SU-DHL-6 (cell line): ENCODE data around the gene NINL.

ENCODE experiments used
- H2AFZ ChIP-seq: fragments of 200-600 bp; sonication (generic); 2 replicates; pipeline ENCODE4 v1.6.1; 2014; ENCODE audit warnings: low read depth, mild to moderate bottlenecking, moderate library complexity, mixed read lengths, antibody characterized with exemption, low read length; ENCODE audit not compliant: severe bottlenecking
- H3F3A ChIP-seq: fragments of 200-600 bp; shearing (Covaris generic); 2 replicates; pipeline ENCODE4 v1.6.0; 2016; ENCODE audit warnings: antibody characterized with exemption, mild to moderate bottlenecking; ENCODE audit not compliant: insufficient read depth
- H3K27ac ChIP-seq: fragments of 200-600 bp; sonication (generic); 2 replicates; pipeline ENCODE4 v1.5.1; 2016; ENCODE audit warnings: low read depth, mild to moderate bottlenecking, low read length, moderate library complexity, mixed read lengths
- H3K27me3 ChIP-seq: fragments of 200-600 bp; sonication (generic), shearing (Covaris generic); 2 replicates; pipeline ENCODE4 v1.6.0; 2014; ENCODE audit warnings: mild to moderate bottlenecking, low read length
- H3K36me3 ChIP-seq: fragments of 200-600 bp; sonication (generic); 2 replicates; pipeline ENCODE4 v1.6.1; 2014; ENCODE audit warnings: mild to moderate bottlenecking, low read length, mixed read lengths
- H3K4me2 ChIP-seq: fragments of 300-600, 200-600 bp; shearing (Covaris generic), sonication (generic); 2 replicates; pipeline ENCODE4 v1.6.0; 2014; ENCODE audit warnings: low read length, low read depth, mild to moderate bottlenecking; ENCODE audit not compliant: poor library complexity, severe bottlenecking
- H3K4me3 ChIP-seq: fragments of 200-600 bp; sonication (generic); 2 replicates; pipeline ENCODE4 v1.5.1; 2014; ENCODE audit warnings: antibody characterized with exemption, low read length, mild to moderate bottlenecking, mixed read lengths; ENCODE audit not compliant: insufficient read depth, poor library complexity, severe bottlenecking
- H3K79me2 ChIP-seq: fragments of 200-600 bp; sonication (generic); 2 replicates; pipeline ENCODE4 v1.6.1; 2014; ENCODE audit warnings: mild to moderate bottlenecking, low read length, moderate library complexity; ENCODE audit not compliant: insufficient read depth
- H3K9ac ChIP-seq: fragments of 200-600 bp; sonication (generic); 2 replicates; pipeline ENCODE4 v1.7.0; 2014; ENCODE audit warnings: mild to moderate bottlenecking, low read length
- H3K9me2 ChIP-seq: fragments of 200-600 bp; sonication (generic); replicated peaks from 2 replicates; pipeline ENCODE4 v1.6.1; 2014; ENCODE audit warnings: low read length; ENCODE audit not compliant: insufficient read depth
- H3K9me3 ChIP-seq: fragments of 200-600 bp; sonication (generic); 2 replicates; pipeline ENCODE4 v1.6.1; 2014; ENCODE audit warnings: low read length, mixed read lengths; ENCODE audit not compliant: insufficient read depth
- H4K20me1 ChIP-seq: fragments of 200-600 bp; sonication (generic); 2 replicates; pipeline ENCODE4 v1.6.1; 2014; ENCODE audit warnings: low read depth, mild to moderate bottlenecking, antibody characterized with exemption, low read length, moderate library complexity, mixed read lengths
- CTCF ChIP-seq: fragments of 200-600 bp; sonication (generic); IDR thresholded peaks from one replicate; pipeline ENCODE4 v1.5.1; 2017; ENCODE audit warnings: antibody characterized with exemption, mild to moderate bottlenecking, low read length, moderate library complexity; ENCODE audit not compliant: insufficient read depth, poor library complexity, severe bottlenecking
- EZH2phosphoT487 ChIP-seq: fragments of 200-600 bp; sonication (generic), shearing (Covaris generic); conservative IDR thresholded peaks from 2 replicates; pipeline ENCODE4 v1.6.1; 2018; ENCODE audit warnings: mild to moderate bottlenecking, antibody characterized with exemption, low read length, moderate library complexity, mixed read lengths

NINL gene

GRCh38 chr20:25469558-25469957 lies 115.8 kb downstream of the NINL start:
- Histone ChIP-seq H3K9ac (no peak overlapping the region), H3K79me2 (no peaks in the 10 kb centered on the region), H3K4me2 (no peak overlapping the region), H2AFZ (no peak overlapping the region), H3K9me2 (no peaks in the 10 kb centered on the region), H3K27me3 (no peaks in the 10 kb centered on the region), H3K9me3 (no peaks in the 10 kb centered on the region), H3K27ac (no peak overlapping the region), H3K36me3 (no peaks in the 10 kb centered on the region), H3F3A (no peaks in the 10 kb centered on the region), H3K4me3 (no peak overlapping the region), H4K20me1 (no peaks in the 10 kb centered on the region)
- no peak for TF ChIP-seq EZH2phosphoT487
- TF ChIP-seq CTCF: no peak

GRCh38 chr20:25468126-25469075 lies 116.9 kb downstream of the NINL start:
- Histone ChIP-seq H3K4me3 (no peak overlapping the region), H3K4me2 (no peak overlapping the region), H3K27ac (no peak overlapping the region), H2AFZ (no peak overlapping the region), H3K27me3 (no peaks in the 10 kb centered on the region), H3F3A (no peaks in the 10 kb centered on the region), H3K36me3 (no peaks in the 10 kb centered on the region), H3K79me2 (no peaks in the 10 kb centered on the region), H3K9me2 (no peaks in the 10 kb centered on the region), H3K9ac (no peak overlapping the region), H4K20me1 (no peaks in the 10 kb centered on the region), H3K9me3 (no peaks in the 10 kb centered on the region)
- TF ChIP-seq CTCF (no peak), EZH2phosphoT487 (no peak)

DNA sequence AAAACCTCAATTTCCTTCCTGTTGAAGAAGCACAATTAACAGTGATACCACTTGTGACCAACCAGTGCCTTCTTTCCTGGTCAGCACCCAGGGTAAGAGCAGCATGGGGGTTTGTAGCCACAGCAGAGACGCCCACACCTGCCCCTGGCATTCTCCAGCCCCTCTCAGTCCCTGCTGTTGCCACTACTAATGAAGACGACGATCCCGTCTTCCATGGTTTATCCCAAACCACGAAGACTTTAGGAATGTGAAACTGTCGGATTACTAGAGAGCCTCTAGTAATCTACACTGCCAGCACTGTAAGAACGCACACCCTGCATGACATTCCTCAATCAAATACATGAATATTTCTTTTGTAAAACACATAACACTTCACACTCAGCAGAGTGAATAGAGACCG lies 117.9 kb downstream of the NINL start:
- Histone ChIP-seq H3K9me2 (no peaks in the 10 kb centered on the region), H3K27ac (no peak overlapping the region), H3K27me3 (no peaks in the 10 kb centered on the region), H3K9me3 (no peaks in the 10 kb centered on the region), H3K4me2 (no peak overlapping the region), H3K4me3 (no peak overlapping the region), H3K9ac (no peak overlapping the region), H3F3A (no peaks in the 10 kb centered on the region), H2AFZ (no peak overlapping the region), H4K20me1 (no peaks in the 10 kb centered on the region), H3K79me2 (no peaks in the 10 kb centered on the region), H3K36me3 (no peaks in the 10 kb centered on the region)
- no peak for TF ChIP-seq EZH2phosphoT487
- TF ChIP-seq CTCF: no peak
